Measurements from ENCODE around the gene NGF. TPM values are rescaled to one million over a fixed set of nuclear protein-coding genes. Genes with fewer than 3 reads are reported as not detected.

The NGF gene
- total RNA-seq, 2 donors from 2014 or later = not detected

DNA sequence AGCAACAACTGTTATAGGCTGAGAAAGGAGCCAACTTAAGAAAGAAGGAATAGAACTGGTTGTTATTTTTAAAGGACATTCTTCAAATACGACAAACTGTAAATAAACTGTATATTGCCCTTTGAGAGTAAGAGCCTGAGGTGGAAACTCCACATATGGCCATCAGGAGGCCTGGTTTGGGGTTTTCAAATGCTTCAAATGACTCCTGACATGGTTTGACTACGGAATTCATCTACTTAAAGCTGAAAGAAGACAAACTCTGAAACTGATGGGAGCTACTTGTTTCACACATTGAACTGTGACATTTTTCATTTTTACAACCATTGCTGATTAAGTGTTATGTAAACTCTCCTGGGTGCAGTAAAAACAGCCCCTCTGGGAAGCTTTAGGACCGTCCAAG is 59.8 kb downstream of the NGF start:
- H3K9me3 ChIP-seq (ENCODE audit: control insufficient read depth, low read length, poor library complexity, severe bottlenecking) = no peaks in the 10 kb centered on the region
- no peak overlapping the region for H3K27ac Mint-ChIP-seq
- H3K4me1 Mint-ChIP-seq = peaks cover 4% of the 10 kb centered on the region
- peaks cover 21% of the 10 kb centered on the region for H3K27me3 Mint-ChIP-seq
- no peak overlapping the region for H3K4me3 Mint-ChIP-seq
- ATAC-seq (no peak), DNase-seq (no peak)
- H3K36me3 Mint-ChIP-seq (ENCODE audit: low read depth) = peaks cover 2% of the 10 kb centered on the region

DNA sequence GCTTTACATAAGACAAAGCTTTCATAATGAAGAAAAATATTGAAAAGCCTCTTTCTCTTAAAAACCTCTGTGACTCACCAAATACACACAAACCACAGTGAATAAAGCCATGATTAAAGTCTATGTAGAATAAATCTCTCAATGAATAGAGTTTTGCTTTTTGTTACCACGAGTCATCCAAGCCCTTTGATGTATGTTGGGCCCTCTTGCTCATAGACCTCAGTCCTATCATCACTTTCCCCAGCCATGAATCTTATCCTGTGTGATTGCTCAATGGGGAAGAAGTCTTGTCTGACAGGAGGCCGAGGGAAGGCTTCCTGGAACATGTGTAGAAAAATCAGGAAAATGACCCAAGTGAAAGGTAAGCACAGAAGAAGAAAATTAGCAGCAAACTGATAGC is 60.8 kb downstream of the NGF start:
- no peaks in the 10 kb centered on the region for H3K9me3 ChIP-seq (ENCODE audit: control insufficient read depth, low read length, poor library complexity, severe bottlenecking)
- Mint-ChIP-seq H3K36me3 (ENCODE audit: low read depth) (peaks cover 2% of the 10 kb centered on the region), H3K27ac (no peak overlapping the region), H3K4me1 (peaks cover 2% of the 10 kb centered on the region), H3K27me3 (peaks cover 19% of the 10 kb centered on the region), H3K4me3 (no peak overlapping the region)
- ATAC-seq = no peak
- no peak for DNase-seq

DNA sequence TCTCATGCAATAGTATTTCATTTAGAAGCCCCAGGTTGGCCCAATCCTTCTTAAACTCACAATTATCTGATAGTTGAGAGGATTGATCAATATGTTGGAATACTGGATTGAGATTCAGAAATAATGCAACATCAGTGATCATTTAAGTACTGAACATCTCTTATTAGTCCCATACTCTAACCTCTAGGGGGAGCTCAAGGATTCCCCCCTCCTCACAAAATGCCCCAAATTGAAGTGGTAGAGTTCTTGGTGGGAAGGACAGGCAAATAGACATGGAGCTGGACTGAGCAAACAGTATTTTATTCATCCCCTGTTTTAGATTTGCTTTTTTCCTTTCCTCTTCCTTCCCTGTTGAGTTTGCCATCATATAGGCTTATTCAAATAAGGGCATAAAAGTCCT is 62.8 kb downstream of the NGF start:
- H3K4me3 Mint-ChIP-seq = no peak overlapping the region
- DNase-seq (no peak), ATAC-seq (no peak)
- peaks cover 2% of the 10 kb centered on the region for H3K36me3 Mint-ChIP-seq (ENCODE audit: low read depth)
- H3K4me1 Mint-ChIP-seq = peaks cover 2% of the 10 kb centered on the region
- H3K27me3 Mint-ChIP-seq = peaks cover 12% of the 10 kb centered on the region
- no peak overlapping the region for H3K27ac Mint-ChIP-seq
- H3K9me3 ChIP-seq (ENCODE audit: control insufficient read depth, low read length, poor library complexity, severe bottlenecking) = no peaks in the 10 kb centered on the region

- Mint-ChIP-seq H3K4me3 (no peak overlapping the region), H3K27ac (no peak overlapping the region), H3K27me3 (peaks cover 12% of the 10 kb centered on the region), H3K36me3 (ENCODE audit: low read depth) (peaks cover 2% of the 10 kb centered on the region), H3K4me1 (peaks cover 2% of the 10 kb centered on the region)
- no peak for ATAC-seq
- no peak for DNase-seq
- H3K9me3 ChIP-seq (ENCODE audit: control insufficient read depth, low read length, poor library complexity, severe bottlenecking) = no peaks in the 10 kb centered on the region
Measured at GRCh38 chr1:115274467-115274866, 63.6 kb downstream of the NGF start.

DNA sequence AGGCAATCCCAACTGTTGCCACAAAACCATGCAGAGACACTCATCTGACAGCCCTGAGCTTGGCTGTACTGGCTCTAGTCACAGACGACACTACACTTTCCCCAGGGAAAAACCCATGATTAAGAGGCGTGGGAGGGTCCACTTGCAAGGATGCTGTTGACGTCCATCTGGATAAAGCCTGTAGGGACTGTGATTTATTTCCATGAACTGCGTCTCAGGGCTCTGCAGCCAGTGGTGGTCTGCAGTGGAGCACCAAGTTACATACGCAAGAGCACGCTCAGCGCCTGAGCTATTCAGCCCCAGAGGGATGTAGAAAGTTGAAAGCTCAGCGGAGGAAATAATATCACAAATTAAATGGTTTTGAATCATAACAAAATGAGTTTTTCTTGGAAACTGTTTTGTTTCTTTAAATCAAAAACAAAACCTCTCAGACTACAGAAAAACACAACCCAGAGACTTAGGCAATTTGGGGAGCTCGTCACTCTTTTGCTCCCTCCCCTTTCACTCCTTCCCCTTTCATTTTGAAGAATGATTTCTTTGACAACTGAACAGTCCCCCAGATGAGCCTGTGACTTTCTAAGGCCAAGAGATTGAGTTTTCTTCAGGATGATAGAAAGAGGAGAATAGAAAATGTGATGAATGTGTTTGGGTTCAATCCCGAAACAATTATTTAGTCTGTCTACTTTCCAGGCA is 71.2 kb downstream of the NGF start:
- DNase-seq (no peak), ATAC-seq (no peak)
- H3K4me3 Mint-ChIP-seq = no peak overlapping the region
- H3K27ac Mint-ChIP-seq = no peak overlapping the region
- H3K27me3 Mint-ChIP-seq = peaks cover 46% of the 10 kb centered on the region
- H3K9me3 ChIP-seq (ENCODE audit: control insufficient read depth, low read length, poor library complexity, severe bottlenecking) = no peaks in the 10 kb centered on the region
- no peaks in the 10 kb centered on the region for H3K36me3 Mint-ChIP-seq (ENCODE audit: low read depth)
- H3K4me1 Mint-ChIP-seq = no peaks in the 10 kb centered on the region

DNA sequence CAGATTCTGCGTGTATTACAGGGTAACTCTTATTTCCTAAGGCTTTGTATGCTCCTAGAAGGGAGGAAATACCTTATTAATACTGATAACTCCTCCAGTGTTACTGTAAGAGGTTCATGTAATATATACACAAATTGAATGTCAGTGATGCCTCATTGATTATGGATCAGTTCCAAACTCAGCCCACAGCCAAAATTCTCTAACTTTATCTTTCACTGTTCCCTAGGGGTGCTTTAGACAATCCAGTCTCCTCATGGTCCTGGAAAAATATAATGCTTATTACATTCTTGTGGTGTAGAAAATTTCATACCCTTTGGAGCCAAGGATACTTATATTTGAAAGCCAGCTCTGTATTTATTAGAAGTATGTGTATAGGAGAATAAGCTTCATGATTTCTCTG is 73.0 kb downstream of the NGF start:
- peaks cover 2% of the 10 kb centered on the region for H3K4me1 Mint-ChIP-seq
- H3K9me3 ChIP-seq (ENCODE audit: control insufficient read depth, low read length, poor library complexity, severe bottlenecking) = no peaks in the 10 kb centered on the region
- no peak overlapping the region for H3K27ac Mint-ChIP-seq
- DNase-seq (no peak), ATAC-seq (no peak)
- H3K36me3 Mint-ChIP-seq (ENCODE audit: low read depth) = no peaks in the 10 kb centered on the region
- H3K27me3 Mint-ChIP-seq = peaks cover 47% of the 10 kb centered on the region
- no peak overlapping the region for H3K4me3 Mint-ChIP-seq

DNA sequence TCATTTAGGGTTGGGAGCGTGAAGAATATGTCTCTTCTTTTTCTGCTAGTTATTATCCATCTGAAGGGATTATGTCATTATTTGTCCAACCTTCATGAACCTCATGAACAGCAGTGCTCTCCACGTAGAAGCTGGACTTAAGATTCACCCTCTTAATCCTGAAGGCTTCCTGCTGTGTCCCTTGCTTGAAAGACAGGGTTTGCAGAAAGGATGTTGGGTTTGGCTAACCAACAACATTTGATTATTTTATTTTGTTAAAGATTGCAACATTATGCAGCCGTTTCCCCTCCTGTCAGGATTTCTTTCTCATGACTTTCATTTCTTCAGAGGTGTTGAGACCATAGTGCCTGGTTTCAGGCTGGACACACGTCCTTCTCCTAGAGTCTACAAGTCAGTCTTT is 75.2 kb downstream of the NGF start:
- H3K4me1 Mint-ChIP-seq = peaks cover 2% of the 10 kb centered on the region
- peaks cover 36% of the 10 kb centered on the region for H3K27me3 Mint-ChIP-seq
- H3K27ac Mint-ChIP-seq = no peak overlapping the region
- ATAC-seq (no peak), DNase-seq (no peak)
- no peaks in the 10 kb centered on the region for H3K36me3 Mint-ChIP-seq (ENCODE audit: low read depth)
- no peaks in the 10 kb centered on the region for H3K9me3 ChIP-seq (ENCODE audit: control insufficient read depth, low read length, poor library complexity, severe bottlenecking)
- no peak overlapping the region for H3K4me3 Mint-ChIP-seq

- H3K36me3 Mint-ChIP-seq (ENCODE audit: low read depth) = no peaks in the 10 kb centered on the region
- no peak overlapping the region for H3K27ac Mint-ChIP-seq
- no peak for DNase-seq
- H3K9me3 ChIP-seq (ENCODE audit: control insufficient read depth, low read length, poor library complexity, severe bottlenecking) = no peaks in the 10 kb centered on the region
- peaks cover 2% of the 10 kb centered on the region for H3K4me1 Mint-ChIP-seq
- no peak overlapping the region for H3K4me3 Mint-ChIP-seq
- H3K27me3 Mint-ChIP-seq = peaks cover 26% of the 10 kb centered on the region
- ATAC-seq = no peak
Measured at GRCh38 chr1:115261496-115261895, 76.6 kb downstream of the NGF start.

- Mint-ChIP-seq H3K4me1 (peaks cover 2% of the 10 kb centered on the region), H3K27me3 (peaks cover 7% of the 10 kb centered on the region), H3K27ac (no peak overlapping the region), H3K36me3 (ENCODE audit: low read depth) (no peaks in the 10 kb centered on the region), H3K4me3 (no peak overlapping the region)
- no peak for ATAC-seq
- H3K9me3 ChIP-seq (ENCODE audit: control insufficient read depth, low read length, poor library complexity, severe bottlenecking) = no peaks in the 10 kb centered on the region
- no peak for DNase-seq
Measured at GRCh38 chr1:115258302-115258866, 79.7 kb downstream of the NGF start.

GRCh38 chr1:115257591-115257990 is 80.5 kb downstream of the NGF start:
- Mint-ChIP-seq H3K27ac (no peak overlapping the region), H3K4me1 (peaks cover 2% of the 10 kb centered on the region), H3K36me3 (ENCODE audit: low read depth) (no peaks in the 10 kb centered on the region), H3K27me3 (peaks cover 7% of the 10 kb centered on the region), H3K4me3 (no peak overlapping the region)
- ATAC-seq = no peak
- no peaks in the 10 kb centered on the region for H3K9me3 ChIP-seq (ENCODE audit: control insufficient read depth, low read length, poor library complexity, severe bottlenecking)
- DNase-seq = no peak

DNA sequence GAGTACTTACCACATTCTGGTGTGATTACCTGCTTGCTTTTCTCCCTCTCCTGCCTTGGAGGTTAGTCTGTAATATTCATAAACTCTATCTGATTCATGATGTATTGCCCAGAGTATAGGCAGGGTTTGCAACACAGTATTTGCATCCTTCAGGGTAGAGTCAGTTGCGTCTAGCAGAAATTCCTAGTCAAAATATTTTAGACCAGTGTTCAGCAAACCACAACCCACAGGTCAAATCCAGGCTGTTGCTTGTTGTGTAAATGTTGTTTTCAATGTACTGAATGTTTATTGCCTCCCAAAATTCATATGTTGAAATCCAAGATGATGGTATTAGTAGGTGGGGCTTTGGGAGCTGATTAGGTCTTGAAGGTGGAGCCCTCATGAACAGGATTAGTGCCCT is 82.9 kb downstream of the NGF start:
- H3K4me3 Mint-ChIP-seq = no peak overlapping the region
- H3K27me3 Mint-ChIP-seq = no peaks in the 10 kb centered on the region
- no peaks in the 10 kb centered on the region for H3K36me3 Mint-ChIP-seq (ENCODE audit: low read depth)
- no peak for ATAC-seq
- no peak for DNase-seq
- H3K4me1 Mint-ChIP-seq = no peaks in the 10 kb centered on the region
- H3K9me3 ChIP-seq (ENCODE audit: control insufficient read depth, low read length, poor library complexity, severe bottlenecking) = no peaks in the 10 kb centered on the region
- H3K27ac Mint-ChIP-seq = no peak overlapping the region

GRCh38 chr1:115252585-115252984 is 85.5 kb downstream of the NGF start:
- no peaks in the 10 kb centered on the region for H3K9me3 ChIP-seq (ENCODE audit: control insufficient read depth, low read length, poor library complexity, severe bottlenecking)
- Mint-ChIP-seq H3K4me1 (no peaks in the 10 kb centered on the region), H3K4me3 (no peak overlapping the region), H3K27me3 (no peaks in the 10 kb centered on the region), H3K36me3 (ENCODE audit: low read depth) (no peaks in the 10 kb centered on the region), H3K27ac (no peak overlapping the region)
- DNase-seq (no peak), ATAC-seq (no peak)

- Mint-ChIP-seq H3K27ac (no peak overlapping the region), H3K36me3 (ENCODE audit: low read depth) (no peaks in the 10 kb centered on the region), H3K27me3 (no peaks in the 10 kb centered on the region), H3K4me3 (no peak overlapping the region), H3K4me1 (no peaks in the 10 kb centered on the region)
- ATAC-seq = no peak
- no peaks in the 10 kb centered on the region for H3K9me3 ChIP-seq (ENCODE audit: control insufficient read depth, low read length, poor library complexity, severe bottlenecking)
- no peak for DNase-seq
Measured at GRCh38 chr1:115251856-115252255, 86.2 kb downstream of the NGF start.

GRCh38 chr1:115251340-115251748 is 86.7 kb downstream of the NGF start:
- DNase-seq (no peak), ATAC-seq (no peak)
- H3K9me3 ChIP-seq (ENCODE audit: control insufficient read depth, low read length, poor library complexity, severe bottlenecking) = no peaks in the 10 kb centered on the region
- Mint-ChIP-seq H3K27ac (no peak overlapping the region), H3K36me3 (ENCODE audit: low read depth) (no peaks in the 10 kb centered on the region), H3K4me3 (no peak overlapping the region), H3K27me3 (no peaks in the 10 kb centered on the region), H3K4me1 (no peaks in the 10 kb centered on the region)

All from T-helper 17 cell (primary cell).